Globus pallidus (tissue), 1 donor: ENCODE measurements around the gene IDS.
A peak's percentile ranks its signal among the peaks of the same experiment; 100 is the strongest.

ENCODE experiments used
- DNase-seq: peaks from one replicate; pipeline ENCODE4 v3.0.0-alpha.2; 2015; ENCODE audit warnings: low spot score

The IDS gene

GRCh38 chrX:149458586-149458985 is 46.5 kb downstream of the IDS start:
- DNase-seq, result no peak

GRCh38 chrX:149456476-149457245 is 48.4 kb downstream of the IDS start:
- DNase-seq, result peak; percentile 22

- DNase-seq, result no peak
Measured at GRCh38 chrX:149455934-149456333, 49.2 kb downstream of the IDS start.

- DNase-seq, result no peak
Measured at GRCh38 chrX:149453906-149454822, 50.9 kb downstream of the IDS start.

- no peak for DNase-seq
Measured at GRCh38 chrX:149453030-149453429, 52.1 kb downstream of the IDS start.

- DNase-seq, result no peak
Measured at GRCh38 chrX:149433451-149433850, 71.7 kb downstream of the IDS start.

GRCh38 chrX:149433051-149433450 is 72.1 kb downstream of the IDS start:
- no peak for DNase-seq
